Measurements from ENCODE around the gene NSFL1C. TPM values are rescaled to one million over a fixed set of nuclear protein-coding genes. Genes with fewer than 3 reads are reported as not detected.
A peak's percentile ranks its signal among the peaks of the same experiment; 100 is the strongest.
"Not testable (repeated sequence)": the region's sequence is repeated elsewhere in the genome, so short reads cannot be mapped to it uniquely, and the experiment has no call there.

Gene NSFL1C
- total and polyA plus RNA-seq, 4 donors = 32.0 to 119 (median 84.1) TPM

DNA sequence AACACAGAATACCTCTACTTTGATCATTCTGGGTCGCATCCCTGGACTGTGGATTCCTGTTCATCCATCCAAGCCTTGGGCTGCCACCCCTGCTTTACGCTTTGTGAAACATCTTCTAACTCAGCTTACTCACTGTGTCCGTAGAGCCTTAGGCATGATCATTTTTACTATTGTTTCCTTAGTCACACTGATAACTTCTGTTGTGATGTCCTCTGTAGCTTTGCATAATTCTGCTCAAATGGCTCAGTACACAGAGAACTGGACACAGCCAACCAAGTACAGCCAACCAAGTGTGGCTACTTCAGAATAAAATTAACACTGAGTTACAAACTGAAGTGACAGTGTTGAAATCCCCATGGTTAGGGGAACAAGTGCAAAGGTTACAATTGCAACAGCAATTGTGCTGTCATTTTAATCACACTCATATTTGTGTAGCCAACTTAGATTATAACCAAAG lies 65.2 kb downstream of the NSFL1C start:
- no peaks in the 10 kb centered on the region for H3K4me1 ChIP-seq (ENCODE audit: control insufficient read depth, insufficient read depth, low read length)
- H3K27ac ChIP-seq (ENCODE audit: low read depth, low read length) = no peak overlapping the region
- H3K36me3 ChIP-seq (ENCODE audit: control insufficient read depth, insufficient read depth, low read length) = no peaks in the 10 kb centered on the region
- WGBS (ENCODE audit: insufficient coverage) = 90% methylated on average over 3 of the region's 3 CpGs
- H3K4me3 ChIP-seq (ENCODE audit: low read depth, low read length) = no peak overlapping the region
- DNase-seq (ENCODE audit: low read depth in 4 of 6, low spot score in 6 of 6) = no peak
- peaks cover 18% of the 10 kb centered on the region for H3K27me3 ChIP-seq (ENCODE audit: control insufficient read depth, insufficient read depth, low read length)
- no peaks in the 10 kb centered on the region for H3K9me3 ChIP-seq (ENCODE audit: control insufficient read depth, insufficient read depth, low read length)

DNA sequence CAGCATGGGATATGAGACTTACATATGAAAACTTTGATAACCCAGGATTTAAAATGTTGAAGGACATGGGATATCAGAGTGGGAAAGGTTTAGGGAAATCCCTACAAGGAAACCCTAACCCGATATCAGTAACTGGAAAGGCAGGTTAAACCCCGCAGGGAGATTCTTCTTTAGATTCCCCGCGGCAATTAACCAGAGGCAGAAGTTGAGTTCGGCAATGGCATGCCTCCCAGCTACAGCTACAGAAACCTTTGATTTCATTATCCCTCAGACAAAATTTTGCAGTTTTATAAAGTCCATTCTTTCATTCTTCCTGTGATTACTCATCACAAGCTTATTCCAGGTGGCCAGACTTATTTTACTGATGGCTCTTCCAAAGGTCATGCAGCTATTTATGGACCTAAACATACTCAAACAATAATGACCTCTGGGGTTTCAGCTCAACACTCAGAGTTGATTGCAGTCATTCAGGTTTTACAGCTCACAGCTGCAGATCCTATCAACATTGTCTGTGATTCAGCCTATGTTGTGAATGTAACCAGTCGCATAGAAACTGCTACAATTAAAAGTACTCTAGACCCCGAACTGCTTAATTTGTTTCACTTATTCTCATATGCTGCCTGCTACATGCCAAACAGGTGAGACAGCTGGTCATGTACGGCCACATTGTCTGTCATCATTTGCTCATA lies 66.8 kb downstream of the NSFL1C start:
- not testable (repeated sequence) for H3K9me3 ChIP-seq (ENCODE audit: control insufficient read depth, insufficient read depth, low read length); H3K36me3 ChIP-seq (ENCODE audit: control insufficient read depth, insufficient read depth, low read length); H3K27ac ChIP-seq (ENCODE audit: low read depth, low read length); H3K4me1 ChIP-seq (ENCODE audit: control insufficient read depth, insufficient read depth, low read length); H3K4me3 ChIP-seq (ENCODE audit: low read depth, low read length)
- peaks cover 29% of the 10 kb centered on the region for H3K27me3 ChIP-seq (ENCODE audit: control insufficient read depth, insufficient read depth, low read length)
- DNase-seq (ENCODE audit: low read depth in 4 of 6, low spot score in 6 of 6) = peak in 1 of 6 donors; percentile 70
- WGBS (ENCODE audit: insufficient coverage) = 35% methylated on average over 8 of the region's 8 CpGs

DNA sequence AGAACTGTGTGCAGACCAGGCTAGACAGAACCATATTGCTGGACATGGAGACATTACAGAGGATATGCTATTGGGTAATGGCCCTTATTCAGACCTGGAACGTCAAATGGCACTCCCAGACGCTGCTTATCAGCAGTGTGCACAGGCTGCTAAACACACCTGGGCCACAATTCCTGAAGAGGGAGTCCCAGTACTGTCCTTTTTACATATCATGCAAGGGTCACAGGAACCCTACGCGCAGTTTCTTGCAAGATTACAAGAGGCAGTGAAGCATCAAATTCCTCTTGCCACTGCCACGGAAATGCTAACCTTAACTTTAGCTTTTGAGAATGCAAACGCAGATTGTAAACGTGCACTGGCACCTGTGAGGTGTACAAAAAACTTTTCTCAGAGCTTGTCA lies 68.5 kb downstream of the NSFL1C start:
- not testable (repeated sequence) for DNase-seq (ENCODE audit: low read depth in 4 of 6, low spot score in 6 of 6)

DNA sequence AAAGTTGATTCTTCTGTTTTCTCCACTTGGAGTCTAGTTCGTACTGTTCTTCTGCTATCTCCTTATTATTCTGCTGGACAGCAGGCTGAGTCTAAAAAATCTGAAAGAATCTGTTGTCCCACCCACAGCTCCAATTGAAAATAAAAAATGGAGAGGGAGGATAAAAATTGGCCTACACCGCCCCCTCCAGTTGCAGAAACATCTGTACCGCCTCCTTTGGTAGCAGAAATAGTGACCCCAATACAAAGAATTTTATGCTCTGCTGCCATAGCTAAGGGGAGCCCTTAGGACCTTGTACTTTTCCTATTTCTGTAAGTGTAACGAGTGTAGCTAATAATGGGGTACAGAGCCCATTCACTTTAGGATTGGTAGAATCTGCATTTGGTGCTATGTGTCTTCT lies 68.9 kb downstream of the NSFL1C start:
- no peak overlapping the region for H3K27ac ChIP-seq (ENCODE audit: low read depth, low read length)
- no peak for DNase-seq (ENCODE audit: low read depth in 4 of 6, low spot score in 6 of 6)
- H3K27me3 ChIP-seq (ENCODE audit: control insufficient read depth, insufficient read depth, low read length) = peaks cover 30% of the 10 kb centered on the region
- H3K36me3 ChIP-seq (ENCODE audit: control insufficient read depth, insufficient read depth, low read length) = no peaks in the 10 kb centered on the region
- no peak overlapping the region for H3K4me3 ChIP-seq (ENCODE audit: low read depth, low read length)
- H3K9me3 ChIP-seq (ENCODE audit: control insufficient read depth, insufficient read depth, low read length) = no peaks in the 10 kb centered on the region
- H3K4me1 ChIP-seq (ENCODE audit: control insufficient read depth, insufficient read depth, low read length) = peaks cover 4% of the 10 kb centered on the region
- WGBS (ENCODE audit: insufficient coverage) = 89% methylated on average over 1 of the region's 4 CpGs

More for the DNA sequence above, 68.5 kb downstream of the NSFL1C start:
- 60% methylated on average over 7 of the region's 7 CpGs for WGBS (ENCODE audit: insufficient coverage)
- H3K9me3 ChIP-seq (ENCODE audit: control insufficient read depth, insufficient read depth, low read length); H3K4me3 ChIP-seq (ENCODE audit: low read depth, low read length); H3K4me1 ChIP-seq (ENCODE audit: control insufficient read depth, insufficient read depth, low read length); H3K27ac ChIP-seq (ENCODE audit: low read depth, low read length); H3K36me3 ChIP-seq (ENCODE audit: control insufficient read depth, insufficient read depth, low read length): not testable (repeated sequence)
- peaks cover 30% of the 10 kb centered on the region for H3K27me3 ChIP-seq (ENCODE audit: control insufficient read depth, insufficient read depth, low read length)

DNA sequence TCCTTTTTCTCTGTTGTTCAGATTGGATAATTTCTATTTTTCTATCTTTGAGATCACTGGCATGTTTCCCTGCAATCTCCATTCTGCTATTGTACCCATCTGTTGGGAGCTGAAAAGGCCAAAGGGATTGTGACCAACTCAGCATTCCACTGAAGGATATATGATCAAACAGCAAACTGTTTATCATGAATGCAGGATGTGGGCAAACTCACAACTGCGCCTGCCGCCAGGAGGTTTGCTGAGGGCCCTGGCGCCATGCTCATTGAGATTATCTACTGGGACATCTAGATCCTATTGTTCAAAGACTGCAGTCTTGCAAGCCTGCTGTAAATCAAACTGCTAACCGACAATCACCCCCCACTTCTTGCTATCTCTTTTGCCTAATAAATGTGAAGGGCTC lies 69.9 kb downstream of the NSFL1C start:
- H3K27me3 ChIP-seq (ENCODE audit: control insufficient read depth, insufficient read depth, low read length) = peaks cover 30% of the 10 kb centered on the region
- peaks cover 11% of the 10 kb centered on the region for H3K4me1 ChIP-seq (ENCODE audit: control insufficient read depth, insufficient read depth, low read length)
- DNase-seq (ENCODE audit: low read depth in 4 of 6, low spot score in 6 of 6) = no peak
- H3K36me3 ChIP-seq (ENCODE audit: control insufficient read depth, insufficient read depth, low read length) = no peaks in the 10 kb centered on the region
- no peaks in the 10 kb centered on the region for H3K9me3 ChIP-seq (ENCODE audit: control insufficient read depth, insufficient read depth, low read length)
- no peak overlapping the region for H3K4me3 ChIP-seq (ENCODE audit: low read depth, low read length)
- WGBS (ENCODE audit: insufficient coverage) = 94% methylated on average over 4 of the region's 4 CpGs
- H3K27ac ChIP-seq (ENCODE audit: low read depth, low read length) = no peak overlapping the region

DNA sequence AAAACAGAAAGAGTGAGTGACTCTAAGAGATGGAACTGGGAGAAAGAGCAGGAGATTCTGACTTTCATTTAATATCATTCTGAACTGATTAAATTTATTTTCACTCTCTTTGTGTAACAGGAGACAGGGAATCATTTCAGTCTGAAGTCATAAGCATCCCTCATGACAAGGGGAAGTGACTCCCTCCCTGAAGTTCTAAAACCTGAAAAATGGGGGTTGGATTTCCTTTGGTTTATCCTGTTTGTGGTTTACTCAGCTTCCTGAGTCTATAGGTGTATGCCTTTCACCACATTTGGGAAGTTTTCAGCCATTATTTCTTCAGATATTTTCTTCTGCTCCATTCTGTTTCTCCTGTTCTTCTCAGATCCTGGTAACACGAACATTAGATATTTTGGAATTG lies 70.4 kb downstream of the NSFL1C start:
- DNase-seq (ENCODE audit: low read depth in 4 of 6, low spot score in 6 of 6) = no peak
- Histone ChIP-seq H3K4me1 (ENCODE audit: control insufficient read depth, insufficient read depth, low read length) (peaks cover 15% of the 10 kb centered on the region), H3K27ac (ENCODE audit: low read depth, low read length) (no peak overlapping the region), H3K36me3 (ENCODE audit: control insufficient read depth, insufficient read depth, low read length) (no peaks in the 10 kb centered on the region), H3K9me3 (ENCODE audit: control insufficient read depth, insufficient read depth, low read length) (no peaks in the 10 kb centered on the region), H3K4me3 (ENCODE audit: low read depth, low read length) (no peak overlapping the region), H3K27me3 (ENCODE audit: control insufficient read depth, insufficient read depth, low read length) (peaks cover 30% of the 10 kb centered on the region)
- WGBS (ENCODE audit: insufficient coverage) = no CpG with 5 or more reads among the region's 1 CpG

DNA sequence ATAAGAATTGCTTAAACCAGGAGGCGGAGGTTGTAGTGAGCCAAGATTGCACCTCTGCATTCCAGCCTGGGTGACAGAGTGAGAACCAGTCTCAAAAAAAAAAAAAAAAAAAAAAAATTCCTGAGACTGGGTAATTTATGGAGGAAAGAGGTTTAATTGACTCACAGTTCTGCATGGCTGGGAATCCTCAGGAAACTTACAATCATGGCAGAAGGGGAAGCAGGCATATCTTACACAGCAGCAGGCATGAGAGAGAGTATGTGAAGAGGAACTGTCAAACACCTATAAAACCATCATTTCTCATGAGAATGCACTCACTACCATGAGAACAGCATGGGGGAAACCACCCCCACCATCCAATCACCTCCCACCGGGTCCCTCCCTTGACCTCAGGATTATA lies 72.0 kb downstream of the NSFL1C start:
- no peaks in the 10 kb centered on the region for H3K9me3 ChIP-seq (ENCODE audit: control insufficient read depth, insufficient read depth, low read length)
- H3K27me3 ChIP-seq (ENCODE audit: control insufficient read depth, insufficient read depth, low read length) = peaks cover 27% of the 10 kb centered on the region
- DNase-seq (ENCODE audit: low read depth in 4 of 6, low spot score in 6 of 6) = no peak
- peaks cover 2% of the 10 kb centered on the region for H3K36me3 ChIP-seq (ENCODE audit: control insufficient read depth, insufficient read depth, low read length)
- WGBS (ENCODE audit: insufficient coverage) = 100% methylated on average over 1 of the region's 2 CpGs
- H3K27ac ChIP-seq (ENCODE audit: low read depth, low read length) = no peak overlapping the region
- H3K4me1 ChIP-seq (ENCODE audit: control insufficient read depth, insufficient read depth, low read length) = peaks cover 28% of the 10 kb centered on the region
- H3K4me3 ChIP-seq (ENCODE audit: low read depth, low read length) = no peak overlapping the region

DNA sequence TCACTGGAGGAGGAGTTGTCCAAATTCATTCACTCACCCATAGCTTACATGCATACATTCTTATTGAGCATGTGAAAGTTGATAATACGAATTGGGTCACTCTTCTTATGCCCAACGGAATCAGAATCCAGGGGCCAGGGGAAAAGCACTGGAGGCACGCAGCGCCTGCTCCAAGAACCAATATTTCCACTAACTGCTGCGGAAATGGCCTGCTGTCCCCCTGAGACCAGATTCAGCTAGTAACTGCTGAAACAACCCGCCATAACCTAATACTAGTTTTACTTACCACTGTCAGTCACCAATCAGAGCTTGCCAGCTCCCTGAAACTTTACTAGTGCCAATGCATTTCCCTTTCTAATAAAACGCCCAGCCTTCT lies 73.2 kb downstream of the NSFL1C start:
- Histone ChIP-seq H3K27me3 (ENCODE audit: control insufficient read depth, insufficient read depth, low read length) (peaks cover 24% of the 10 kb centered on the region), H3K4me1 (ENCODE audit: control insufficient read depth, insufficient read depth, low read length) (peaks cover 39% of the 10 kb centered on the region), H3K36me3 (ENCODE audit: control insufficient read depth, insufficient read depth, low read length) (peaks cover 2% of the 10 kb centered on the region), H3K9me3 (ENCODE audit: control insufficient read depth, insufficient read depth, low read length) (no peaks in the 10 kb centered on the region), H3K27ac (ENCODE audit: low read depth, low read length) (peak overlapping the region; percentile 4), H3K4me3 (ENCODE audit: low read depth, low read length) (peak overlapping the region; percentile 58)
- WGBS (ENCODE audit: insufficient coverage) = 76% methylated on average over 6 of the region's 7 CpGs
- no peak for DNase-seq (ENCODE audit: low read depth in 4 of 6, low spot score in 6 of 6)

DNA sequence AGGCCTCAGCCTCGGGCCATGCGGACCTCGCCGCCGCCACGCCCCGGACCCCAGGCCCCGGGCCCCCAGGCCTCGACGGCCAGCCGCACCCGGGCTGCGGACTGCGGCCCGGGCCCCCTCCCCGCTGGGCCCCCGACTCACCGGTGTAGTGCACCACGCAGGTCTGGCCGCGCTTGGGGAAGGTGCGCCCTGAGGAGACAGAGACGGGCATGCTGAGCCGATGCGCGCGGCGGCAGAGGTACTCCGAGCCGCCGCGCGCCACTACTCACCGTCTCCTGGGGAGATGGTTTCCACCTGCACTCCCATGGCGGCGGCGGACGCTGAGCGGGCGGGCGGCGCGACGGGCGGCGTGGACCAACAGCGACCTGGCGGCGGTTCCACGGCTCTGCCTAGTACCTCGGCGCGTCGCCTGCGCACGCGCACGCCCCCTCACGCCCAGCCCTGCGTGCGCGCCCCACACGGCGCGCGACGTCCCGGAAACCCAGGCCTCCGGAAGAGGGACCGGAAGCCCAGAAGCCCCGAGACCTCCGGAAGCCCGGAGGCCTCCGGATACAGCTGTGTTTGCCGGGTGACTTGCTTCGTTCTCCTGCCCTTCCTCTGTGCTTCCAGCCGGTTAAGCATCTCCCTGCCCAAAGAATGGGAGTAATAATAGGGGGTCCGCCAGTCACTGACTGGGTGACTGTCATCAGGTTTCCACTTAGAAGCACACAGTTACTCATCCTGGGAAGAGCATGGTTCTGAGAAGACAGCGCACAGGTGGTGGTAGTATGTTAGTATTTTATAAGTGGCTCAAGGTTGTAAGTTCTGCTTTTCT lies 73.7 kb downstream of the NSFL1C start, which contains the start of gene FKBP1A:
TSS of gene FKBP1A (minus strand) at position 362 of the 814 bp plus-strand sequence. CDS start at position 306, 56 bp downstream.
- peak; percentile 75 to 97 (median 81) for DNase-seq (ENCODE audit: low read depth in 4 of 6, low spot score in 6 of 6)
- Histone ChIP-seq H3K36me3 (ENCODE audit: control insufficient read depth, insufficient read depth, low read length) (peaks cover 2% of the 10 kb centered on the region), H3K4me3 (ENCODE audit: low read depth, low read length) (peak within 1 kb of the TSS; percentile 58), H3K4me1 (ENCODE audit: control insufficient read depth, insufficient read depth, low read length) (peaks cover 41% of the 10 kb centered on the region), H3K27ac (ENCODE audit: low read depth, low read length) (peak within 1 kb of the TSS; percentile 42), H3K27me3 (ENCODE audit: control insufficient read depth, insufficient read depth, low read length) (peaks cover 20% of the 10 kb centered on the region), H3K9me3 (ENCODE audit: control insufficient read depth, insufficient read depth, low read length) (no peaks in the 10 kb centered on the region)
- under 1% methylated on average over 78 of the region's 79 CpGs for WGBS (ENCODE audit: insufficient coverage)

DNA sequence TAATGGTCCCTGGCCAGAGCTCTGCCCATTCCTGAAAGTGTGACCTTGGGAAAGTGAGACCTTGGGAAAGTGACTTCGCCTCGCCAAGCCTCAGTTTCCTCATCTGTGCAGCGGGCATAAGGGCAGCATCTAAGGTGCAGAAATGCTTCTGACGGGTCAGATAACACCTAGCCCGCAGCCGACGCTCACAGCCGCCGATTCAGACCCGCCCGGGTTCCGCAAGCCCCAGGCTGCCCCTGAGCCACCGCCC lies 74.3 kb downstream of the NSFL1C start:
- no peak for DNase-seq (ENCODE audit: low read depth in 4 of 6, low spot score in 6 of 6)
- WGBS (ENCODE audit: insufficient coverage) = under 1% methylated on average over 13 of the region's 13 CpGs

More for the DNA sequence above, 74.3 kb downstream of the NSFL1C start:
- Histone ChIP-seq H3K27me3 (ENCODE audit: control insufficient read depth, insufficient read depth, low read length) (peaks cover 19% of the 10 kb centered on the region), H3K4me1 (ENCODE audit: control insufficient read depth, insufficient read depth, low read length) (peaks cover 41% of the 10 kb centered on the region), H3K9me3 (ENCODE audit: control insufficient read depth, insufficient read depth, low read length) (no peaks in the 10 kb centered on the region), H3K36me3 (ENCODE audit: control insufficient read depth, insufficient read depth, low read length) (peaks cover 2% of the 10 kb centered on the region), H3K27ac (ENCODE audit: low read depth, low read length) (peak overlapping the region; percentile 42), H3K4me3 (ENCODE audit: low read depth, low read length) (peak overlapping the region; percentile 58)

All from spinal cord (tissue), 10 donors.